Measurements from ENCODE around the gene EVPLL.
"Not testable (repeated sequence)": the region's sequence is repeated elsewhere in the genome, so short reads cannot be mapped to it uniquely, and the experiment has no call there.

Gene EVPLL
- 0 reads per million in 2 donors for total RNA-seq

DNA sequence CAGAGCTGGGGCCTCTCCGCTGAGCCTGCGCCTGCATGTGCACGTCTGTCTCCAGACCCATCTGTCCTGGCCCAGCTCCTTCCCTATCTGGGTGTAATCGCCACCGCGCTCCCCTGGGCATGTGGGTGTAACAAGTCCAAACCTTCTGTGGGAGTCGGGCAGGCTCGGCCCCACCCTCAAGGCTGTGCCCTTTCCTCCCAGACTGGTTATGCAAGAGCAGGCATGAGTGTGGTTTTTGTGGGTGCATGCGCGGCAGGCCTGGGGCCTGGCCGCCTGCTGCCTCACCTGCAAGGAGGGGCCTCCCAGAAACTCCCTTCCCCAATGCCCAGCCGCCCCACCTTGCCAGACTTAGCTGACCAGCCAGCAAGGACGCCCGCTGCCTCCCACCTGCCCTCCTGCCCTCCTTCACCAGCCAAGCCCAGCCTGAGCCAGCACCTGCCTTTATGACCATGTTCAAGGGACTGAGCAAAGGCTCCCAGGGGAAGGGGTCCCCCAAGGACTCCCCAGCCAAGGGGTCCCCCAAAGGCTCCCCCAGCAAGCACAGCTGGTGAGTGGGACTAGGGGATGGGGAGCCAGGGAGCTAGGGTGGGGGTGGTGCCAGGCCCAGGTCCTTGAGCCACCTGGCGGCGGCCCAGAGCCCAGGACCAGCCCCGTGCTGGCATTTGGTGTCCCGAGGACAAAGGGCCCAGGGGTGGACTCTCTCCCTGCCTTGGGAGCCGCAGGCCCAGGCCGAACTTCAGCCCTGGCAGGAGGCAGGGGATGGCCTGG lies at the start of gene EVPLL:
Gene EVPLL (plus strand): TSS at position 342 of the 768 bp plus-strand sequence. CDS start 3,160 bp downstream, outside the sequence.
- DNase-seq = peak in 1 of 5 experiments; percentile 40

DNA sequence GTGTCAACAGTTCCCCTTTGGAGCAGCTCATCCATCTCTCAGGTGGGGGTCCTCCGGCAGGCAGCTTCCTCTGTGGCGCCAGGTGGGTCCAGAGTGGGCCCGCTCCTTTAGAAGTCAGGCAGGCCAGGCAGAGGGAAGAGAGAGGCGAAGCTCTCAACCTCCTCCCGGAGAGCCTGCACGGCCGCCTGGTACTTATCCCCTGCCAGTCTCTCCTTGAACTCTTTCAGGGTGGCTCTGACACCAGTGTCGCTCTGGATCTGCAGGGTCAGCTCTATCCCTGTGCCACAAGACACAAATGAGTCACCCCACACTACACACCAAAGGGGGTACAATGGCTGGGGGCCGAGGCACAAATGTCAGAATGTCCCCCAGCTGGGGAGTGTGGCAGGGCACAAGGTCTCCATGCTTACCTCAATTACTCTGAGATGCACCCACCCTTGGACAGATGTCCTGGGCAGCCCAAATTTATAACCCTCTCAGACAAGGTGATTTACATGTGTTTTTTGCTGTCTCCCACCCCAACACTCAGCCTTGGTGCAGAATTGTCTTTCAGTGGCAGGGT lies 48.9 kb upstream of the EVPLL start:
- DNase-seq = no peak

DNA sequence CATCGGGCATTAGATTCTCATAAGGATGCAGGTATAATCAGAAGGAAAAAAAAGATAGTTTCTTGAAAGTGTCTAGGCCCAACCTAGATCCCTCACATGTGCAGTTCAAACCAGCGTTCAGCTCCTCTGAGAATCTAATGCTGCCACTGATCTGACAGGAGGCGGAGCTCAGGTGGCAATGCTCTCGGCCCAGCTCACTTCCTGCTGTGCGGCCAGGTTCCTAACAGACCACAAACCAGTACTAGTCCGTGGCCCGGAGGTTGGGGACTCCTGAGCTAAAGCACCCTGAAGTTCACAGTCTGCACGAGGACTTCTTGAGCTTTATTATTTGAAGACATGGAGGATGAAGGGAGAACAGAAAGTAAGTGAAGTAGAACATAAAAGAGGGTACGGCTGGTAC lies 45.7 kb upstream of the EVPLL start:
- DNase-seq = peak in 1 of 5 experiments; percentile 65

GRCh38 chr17:18332909-18333489 lies 44.6 kb upstream of the EVPLL start:
- peak in 1 of 5 experiments; percentile 63 for DNase-seq

GRCh38 chr17:18338158-18338557 lies 39.4 kb upstream of the EVPLL start:
- not testable (repeated sequence) for DNase-seq

DNA sequence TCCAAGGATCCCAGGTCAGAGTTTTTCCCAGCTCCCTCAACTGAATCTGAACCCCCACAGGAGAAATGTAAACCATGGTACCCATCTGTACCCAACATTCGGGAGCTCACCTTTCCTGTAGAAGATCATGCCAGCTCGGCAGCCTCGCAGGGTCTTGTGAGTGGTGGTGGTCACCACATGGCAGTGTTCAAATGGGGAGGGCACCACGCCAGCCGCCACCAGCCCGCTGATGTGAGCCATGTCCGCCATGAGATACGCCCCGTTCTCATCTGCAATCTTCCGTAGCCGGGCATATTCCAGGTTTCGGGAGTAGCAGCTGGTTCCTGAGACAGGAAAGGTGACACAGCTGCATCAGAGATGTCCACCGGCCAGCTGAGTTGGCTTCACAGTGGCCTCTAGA lies 37.6 kb upstream of the EVPLL start:
- DNase-seq = no peak

DNA sequence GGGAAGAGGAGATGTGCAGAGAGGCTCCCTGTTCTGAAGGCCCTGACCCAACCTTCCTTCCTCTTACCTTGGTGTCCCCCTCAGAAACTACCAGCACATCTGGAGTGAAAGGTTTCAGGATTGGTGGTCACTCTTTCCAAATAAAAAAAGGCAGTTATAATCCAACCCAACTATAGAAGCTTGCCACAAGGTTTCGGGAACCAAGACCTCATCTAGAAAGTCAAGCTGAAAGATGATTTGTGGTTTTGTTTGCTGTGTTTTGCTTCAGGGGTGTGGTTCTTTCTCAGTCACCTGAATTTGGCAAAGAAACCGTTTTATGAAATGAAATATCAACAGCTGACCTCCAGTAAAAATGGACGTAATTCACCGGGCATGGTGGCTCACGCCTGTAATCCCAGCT lies 33.6 kb upstream of the EVPLL start:
- peak in 1 of 5 experiments; percentile 57 for DNase-seq

DNA sequence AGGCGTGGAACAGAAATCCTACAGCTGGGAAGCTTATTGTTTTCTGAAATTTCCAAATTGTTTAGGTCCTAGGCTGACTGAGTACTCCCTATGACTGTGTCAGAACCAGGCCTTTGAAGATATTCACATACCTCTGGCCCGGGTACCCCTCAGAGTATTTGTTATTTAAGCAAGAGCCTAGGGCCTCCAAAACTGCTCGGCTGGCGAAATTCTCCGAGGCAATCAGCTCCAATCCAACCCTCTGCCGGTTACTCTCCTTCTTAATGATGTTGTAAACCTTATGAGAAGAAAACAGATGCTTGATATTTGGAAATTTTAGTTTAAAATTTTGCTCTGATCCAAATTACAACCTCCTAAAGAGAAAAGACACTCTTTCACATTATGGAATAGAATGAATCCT lies 24.0 kb upstream of the EVPLL start:
- no peak for DNase-seq

- no peak for DNase-seq
These were observed 21.0 kb upstream of the EVPLL start for GRCh38 chr17:18356624-18357023.

DNA sequence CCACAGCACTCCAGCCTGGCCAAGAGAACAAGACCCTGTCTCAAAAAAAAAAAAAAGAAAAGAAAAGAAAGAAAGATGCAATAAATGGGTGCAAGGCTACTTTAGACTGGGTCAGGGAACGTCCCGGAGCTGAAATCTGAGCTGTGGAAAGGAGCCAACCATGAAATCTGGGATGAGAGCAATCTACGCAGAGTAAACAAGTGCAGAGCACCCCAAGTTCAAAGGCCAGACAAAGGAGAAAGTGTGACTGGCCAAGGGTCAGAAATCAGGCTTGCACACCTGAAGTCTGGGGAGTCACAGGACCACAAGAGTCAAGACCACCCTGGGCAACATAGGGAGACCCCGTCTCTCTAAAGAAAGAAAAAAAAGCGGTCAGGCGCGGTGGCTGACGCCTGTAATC lies 17.1 kb upstream of the EVPLL start:
- DNase-seq = no peak

GRCh38 chr17:18361837-18362697 lies 15.5 kb upstream of the EVPLL start:
- no peak for DNase-seq

DNA sequence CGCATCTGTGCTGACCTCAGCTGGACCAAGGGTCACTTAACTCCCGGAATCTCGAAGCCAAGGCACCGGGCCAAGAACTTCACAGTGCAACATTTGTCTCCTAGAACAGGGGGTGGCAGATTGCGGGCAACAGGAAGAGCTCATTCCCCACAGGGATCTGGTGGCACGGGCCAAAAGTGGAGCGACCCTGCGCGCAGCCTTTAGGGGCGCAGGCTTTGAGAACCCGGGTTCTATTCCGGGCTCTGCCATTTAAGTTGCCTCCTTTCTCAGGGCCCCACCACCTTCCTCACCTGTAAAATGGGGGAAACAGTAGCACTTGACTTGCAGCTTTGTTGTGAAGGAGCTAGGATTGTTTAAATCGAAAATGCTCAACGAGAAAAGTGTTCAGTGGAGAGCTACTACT lies 14.9 kb upstream of the EVPLL start:
- peak in 1 of 5 experiments; percentile 40 for DNase-seq

- peak; percentile 83 to 93 (median 86) for DNase-seq
These were observed 14.2 kb upstream of the EVPLL start, which contains the start of gene SHMT1 for GRCh38 chr17:18363101-18364049. TSS of gene SHMT1 (minus strand) at chr17:18363550. CDS start at chr17:18355981, 7,569 bp downstream.

DNA sequence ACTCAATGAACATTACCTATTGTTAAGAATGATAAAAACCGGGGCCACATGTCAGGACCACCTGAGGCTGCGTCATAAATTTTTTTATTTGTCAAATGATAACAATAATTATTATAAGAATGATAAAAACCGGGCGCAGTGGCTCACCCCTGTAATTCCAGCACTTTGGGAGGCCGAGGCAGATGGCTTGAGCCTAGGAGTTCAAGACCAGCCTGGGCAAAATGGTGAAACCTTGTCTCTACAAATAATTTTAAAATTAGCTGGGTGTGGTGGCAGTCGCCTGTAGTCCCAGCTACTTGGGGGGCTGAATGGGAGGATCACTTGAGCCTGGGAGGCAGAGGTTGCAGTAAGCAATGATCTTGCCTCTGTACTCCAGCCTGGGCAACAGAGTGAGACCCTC lies 13.4 kb upstream of the EVPLL start:
- DNase-seq = no peak

DNA sequence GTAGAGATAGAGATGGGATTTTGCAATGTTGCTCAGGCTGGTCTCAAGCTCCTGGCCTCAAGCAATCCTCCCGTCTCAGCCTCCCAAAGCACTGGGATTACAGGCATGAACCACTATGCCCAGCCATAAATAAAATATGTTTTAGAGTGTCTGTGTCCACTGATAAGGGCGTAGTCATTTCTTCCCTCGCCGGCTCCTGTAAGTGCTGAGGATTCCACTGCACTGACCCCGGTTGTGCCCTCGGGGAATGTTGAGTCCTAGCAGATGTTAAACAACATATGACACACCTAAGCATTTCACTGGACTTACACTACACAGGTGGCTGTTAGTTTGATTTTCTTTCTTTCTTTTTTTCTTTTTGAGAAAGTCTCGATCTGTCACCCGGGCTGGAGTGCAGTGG lies 8.6 kb upstream of the EVPLL start:
- no peak for DNase-seq

DNA sequence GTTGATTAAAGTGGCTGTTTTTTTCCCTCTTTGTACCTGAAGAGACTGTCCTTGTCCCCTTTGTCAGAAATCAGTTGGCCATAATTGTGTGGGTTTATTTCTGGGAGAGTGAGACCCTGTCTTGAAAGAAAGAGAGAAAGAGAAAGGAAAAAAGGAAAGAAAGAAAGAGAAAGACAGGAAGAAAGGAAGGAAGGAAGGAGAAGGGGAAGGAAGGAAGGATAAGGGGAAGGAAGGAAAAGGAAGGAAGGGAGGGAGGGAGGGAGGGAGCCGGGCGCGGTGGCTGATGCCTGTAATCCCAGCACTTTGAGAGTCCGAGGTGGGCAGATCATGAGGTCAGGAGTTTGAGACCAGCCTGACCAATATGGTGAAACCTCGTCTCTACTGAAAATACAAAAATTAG lies 6.8 kb upstream of the EVPLL start:
- no peak for DNase-seq

GRCh38 chr17:18371455-18371854 lies 6.1 kb upstream of the EVPLL start:
- DNase-seq = peak in 1 of 5 experiments; percentile 85

GRCh38 chr17:18373181-18373580 lies 4.4 kb upstream of the EVPLL start:
- DNase-seq = peak in 1 of 5 experiments; percentile 59

DNA sequence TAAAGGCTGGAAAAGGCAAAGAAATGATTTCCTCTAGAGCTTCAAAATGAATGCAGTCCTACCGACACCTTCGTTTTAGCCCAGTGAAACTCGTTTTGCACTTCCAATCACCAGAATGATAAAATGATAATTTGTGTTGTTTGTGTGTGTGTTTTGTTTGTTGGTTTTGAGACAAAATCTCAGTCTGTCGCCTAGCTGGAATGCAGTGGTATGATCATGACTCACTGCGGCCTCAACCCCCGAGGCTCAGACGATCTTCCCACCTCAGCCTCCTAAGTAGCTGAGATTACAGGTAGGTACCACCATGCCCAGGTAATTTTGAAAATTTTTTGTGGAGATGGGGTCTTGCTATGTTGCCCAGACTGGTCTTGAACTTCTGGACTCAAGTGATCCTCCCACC lies 3.4 kb upstream of the EVPLL start:
- DNase-seq = no peak

DNA sequence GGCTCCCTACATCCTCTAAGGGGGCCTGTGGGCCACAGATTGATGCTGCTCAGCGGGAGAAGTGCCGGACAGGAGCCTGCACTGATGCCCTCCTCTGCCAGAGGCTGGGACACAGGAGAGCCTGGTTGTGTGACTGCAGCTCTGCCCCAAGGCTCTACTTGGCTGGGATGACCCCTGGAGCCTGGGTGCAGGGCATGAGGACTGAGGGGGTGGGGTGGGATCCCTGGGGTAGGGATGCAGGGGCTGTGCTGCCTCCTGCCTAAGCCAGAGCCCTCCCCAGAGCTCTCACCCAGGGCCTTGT lies 577 bp downstream of the EVPLL start:
- no peak for DNase-seq

- not testable (repeated sequence) for DNase-seq
These were observed 1.0 kb downstream of the EVPLL start for GRCh38 chr17:18378614-18379013.

Measured in T-helper 2 cell (primary cell).